LNCAP (cell line): ENCODE measurements around the gene ANKRD62.

Source experiments
- CTCF ChIP-seq: fragments of 450-650 bp; IDR thresholded peaks from 2 replicates; pipeline ENCODE4 v1.5.1; 2017; ENCODE audit warnings: mild to moderate bottlenecking

ANKRD62 gene

DNA sequence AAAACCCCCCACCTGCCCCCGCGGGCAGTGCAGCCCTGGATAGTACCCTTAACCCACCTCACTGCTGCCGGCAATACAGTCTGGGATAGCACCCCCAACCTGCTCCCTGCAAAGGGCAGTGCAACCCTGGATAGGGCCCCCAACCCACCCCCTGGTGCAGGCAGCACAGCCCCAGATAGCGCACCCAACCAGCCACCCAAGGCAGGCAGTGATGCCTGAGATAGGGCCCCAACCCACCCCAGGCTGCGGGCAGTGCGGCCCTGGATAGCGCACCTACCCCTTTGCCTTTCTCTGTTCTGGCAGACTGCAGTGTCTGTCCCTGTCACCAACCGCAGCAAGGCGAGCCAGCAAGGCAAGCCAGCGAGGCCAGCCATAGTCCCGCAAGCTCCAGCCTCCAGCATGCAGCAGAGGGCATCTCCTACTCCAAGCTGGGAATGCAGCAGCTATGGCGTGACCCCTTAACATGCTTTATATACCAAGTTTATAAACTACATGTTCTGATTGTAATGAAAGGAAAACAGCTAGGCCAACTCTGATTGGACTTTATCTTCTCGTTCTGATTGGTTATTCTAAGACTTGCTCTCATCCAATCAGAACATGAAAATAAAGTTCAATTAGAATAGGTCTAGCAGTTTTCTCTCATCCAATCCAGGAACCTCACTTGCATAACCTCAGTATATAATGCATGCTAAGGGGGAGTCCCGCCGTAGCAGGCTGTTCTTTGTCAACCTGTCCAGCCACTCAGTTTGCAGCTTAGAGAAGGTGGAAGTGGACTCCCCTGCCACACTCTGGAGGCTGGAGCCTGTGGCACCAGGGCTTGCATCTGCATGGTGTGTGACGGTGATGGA is 34.1 kb upstream of the ANKRD62 start:
- no peak for TF ChIP-seq CTCF

GRCh38 chr18:12060182-12060870 is 33.3 kb upstream of the ANKRD62 start:
- no peak for TF ChIP-seq CTCF

DNA sequence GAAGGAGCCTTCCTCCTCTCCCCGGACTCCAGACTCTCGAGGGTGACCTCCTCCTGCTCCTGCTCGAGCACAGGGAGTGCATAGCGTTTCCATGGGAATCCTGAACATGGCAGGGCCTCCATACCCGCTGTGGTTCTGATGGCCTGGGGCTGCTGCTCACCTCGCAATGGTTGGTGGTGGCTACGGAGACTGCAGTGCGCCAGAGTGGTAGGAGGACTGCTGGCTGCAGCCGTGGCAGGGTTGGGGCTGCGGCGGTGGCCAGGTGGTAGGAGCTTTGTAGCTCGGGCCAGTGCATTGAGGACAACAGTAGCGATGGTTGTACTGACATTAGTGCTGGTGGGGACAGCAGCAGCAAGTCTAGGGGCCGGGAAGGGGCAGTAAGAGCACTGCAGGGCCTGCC is 32.0 kb upstream of the ANKRD62 start:
- TF ChIP-seq CTCF, result no peak

GRCh38 chr18:12062974-12063373 is 30.7 kb upstream of the ANKRD62 start:
- no peak for TF ChIP-seq CTCF

GRCh38 chr18:12064086-12064763 is 29.4 kb upstream of the ANKRD62 start:
- no peak for TF ChIP-seq CTCF

DNA sequence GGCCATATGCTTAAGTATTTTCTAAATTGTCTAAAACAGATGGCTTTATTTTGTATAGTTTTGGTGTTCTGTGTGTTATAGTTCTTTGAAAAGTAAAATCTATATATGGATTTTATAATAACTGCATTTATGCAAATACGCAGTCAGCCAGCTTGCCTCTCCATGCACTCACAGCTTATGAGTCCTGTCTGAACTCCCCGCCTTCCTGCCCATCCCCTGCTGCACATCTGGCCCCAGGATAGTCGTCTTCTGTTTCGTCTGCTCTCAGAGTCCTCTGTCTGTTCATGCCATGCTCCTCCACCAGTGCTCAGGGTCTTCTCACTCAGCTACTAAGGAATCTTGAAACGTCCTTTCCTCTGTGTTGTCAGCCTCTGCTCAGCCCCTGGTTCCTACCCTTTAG is 28.2 kb upstream of the ANKRD62 start:
- no peak for TF ChIP-seq CTCF

GRCh38 chr18:12066910-12067511 is 26.6 kb upstream of the ANKRD62 start:
- no peak for TF ChIP-seq CTCF
